IMR-90 (cell line): ENCODE data around the gene KRTAP10-7. TPM values are rescaled to one million over a fixed set of nuclear protein-coding genes. Genes with fewer than 3 reads are reported as not detected.

Experiments
- ATAC-seq: fragments of 200-7000 bp; cut with Tn5 transposase; 2 replicates; pipeline ENCODE4 v1.9.1; 2020; ENCODE audit warnings: low read depth, mild to moderate bottlenecking, moderate library complexity
- BruUV-seq: library from RNA; stranded (reverse); fragments of 400-500 nt; replicated peaks from 2 replicates; lab custom pipeline; 2021; lab: Mats Ljungman, UMichigan
- CTCF ChIA-PET: fragments of 300-600 bp; formaldehyde crosslinking; extraction: SDS; loops from one replicate; lab custom pipeline; 2021; ENCODE audit warnings: antibody characterized with exemption; lab: Yijun Ruan, JAX
- POLR2A ChIA-PET: fragments of 300-600 bp; sonication (Branson Sonifier 250); formaldehyde crosslinking; loops from one replicate; lab custom pipeline; 2022; ENCODE audit warnings: antibody characterized with exemption; ENCODE audit not compliant: unreplicated experiment; lab: Charles Lee
- DNase-seq: peaks from one replicate; pipeline ENCODE4 v3.0.0; 2013
- H2AFZ ChIP-seq: replicated peaks from 2 replicates; pipeline ENCODE3; 2013; ENCODE audit warnings: low read length, mild to moderate bottlenecking; ENCODE audit not compliant: poor library complexity
- H2AK5ac ChIP-seq: 2 replicates; pipeline ENCODE4 v1.6.1; 2013; ENCODE audit warnings: low read depth, low read length, inconsistent platforms
- H2AK9ac ChIP-seq: replicated peaks from 2 replicates; pipeline ENCODE3; 2013; ENCODE audit warnings: mild to moderate bottlenecking, low read depth, low read length, moderate library complexity; ENCODE audit not compliant: poor library complexity
- H2BK120ac ChIP-seq: 2 replicates; pipeline ENCODE4 v1.6.1; 2013; ENCODE audit warnings: low read depth, low read length, inconsistent platforms
- H2BK15ac ChIP-seq: 3 replicates; pipeline ENCODE4 v1.6.1; 2013; ENCODE audit warnings: low read depth, low read length, inconsistent platforms
- H2BK20ac ChIP-seq: 2 replicates; pipeline ENCODE4 v1.6.1; 2013; ENCODE audit warnings: low read depth, mild to moderate bottlenecking, inconsistent platforms, low read length, moderate library complexity
- H2BK5ac ChIP-seq: 2 replicates; pipeline ENCODE4 v1.6.1; 2013; ENCODE audit warnings: mild to moderate bottlenecking, low read depth, low read length, inconsistent platforms; ENCODE audit not compliant: poor library complexity, severe bottlenecking
- H3K14ac ChIP-seq: replicated peaks from 2 replicates; pipeline ENCODE4 v1.6.1; 2013; ENCODE audit warnings: low read depth, low read length, inconsistent platforms
- H3K18ac ChIP-seq: 2 replicates; pipeline ENCODE4 v1.6.1; 2013; ENCODE audit warnings: low read depth, low read length, control low read depth
- H3K23ac ChIP-seq: 2 replicates; pipeline ENCODE4 v1.6.1; 2013; ENCODE audit warnings: low read depth, low read length, inconsistent platforms
- H3K27ac ChIP-seq: 2 replicates; pipeline ENCODE4 v1.5.1; 2013; ENCODE audit warnings: mild to moderate bottlenecking, control low read depth, low read length; ENCODE audit not compliant: insufficient read depth
- H3K27me3 ChIP-seq: 2 replicates; pipeline ENCODE4 v1.6.1; 2013; ENCODE audit warnings: low read length; ENCODE audit not compliant: control insufficient read depth, insufficient read depth
- H3K36me3 ChIP-seq: 2 replicates; pipeline ENCODE4 v1.6.1; 2013; ENCODE audit warnings: low read length, mixed read lengths; ENCODE audit not compliant: control insufficient read depth, insufficient read depth
- H3K4ac ChIP-seq: 2 replicates; pipeline ENCODE4 v1.6.1; 2013; ENCODE audit warnings: low read depth, low read length, inconsistent platforms
- H3K4me1 ChIP-seq: 2 replicates; pipeline ENCODE4 v1.6.1; 2013; ENCODE audit warnings: low read length, mixed read lengths; ENCODE audit not compliant: control insufficient read depth, insufficient read depth
- H3K4me2 ChIP-seq: 2 replicates; pipeline ENCODE4 v1.6.1; 2013; ENCODE audit warnings: low read depth, mild to moderate bottlenecking, control low read depth, low read length, moderate library complexity
- H3K4me3 ChIP-seq: 2 replicates; pipeline ENCODE4 v1.5.1; 2013; ENCODE audit warnings: low read depth, mild to moderate bottlenecking, control low read depth, low read length, moderate library complexity; ENCODE audit not compliant: insufficient read depth
- H3K56ac ChIP-seq: 2 replicates; pipeline ENCODE4 v1.6.1; 2013; ENCODE audit warnings: low read length, inconsistent platforms; ENCODE audit not compliant: insufficient read depth; ENCODE audit errors: extremely low read depth
- H3K79me1 ChIP-seq, 2 experiments: 2 replicates each; pipeline ENCODE4 v1.6.1; 2013; ENCODE audit warnings: low read length in 2 of 2, inconsistent platforms in 1 of 2, low read depth in 1 of 2
- H3K9ac ChIP-seq: 2 replicates; pipeline ENCODE4 v1.6.1; 2013; ENCODE audit warnings: low read depth, low read length, control low read depth
- H3K9me1 ChIP-seq: 2 replicates; pipeline ENCODE4 v1.6.1; 2013; ENCODE audit warnings: low read length, inconsistent platforms; ENCODE audit not compliant: insufficient read depth
- H3K9me3 ChIP-seq: 2 replicates; pipeline ENCODE4 v1.6.1; 2013; ENCODE audit warnings: low read length; ENCODE audit not compliant: control insufficient read depth, insufficient read depth
- H4K20me1 ChIP-seq: 2 replicates; pipeline ENCODE4 v1.6.1; 2013; ENCODE audit warnings: low read length, inconsistent platforms; ENCODE audit not compliant: insufficient read depth
- H4K5ac ChIP-seq: 2 replicates; pipeline ENCODE4 v1.6.1; 2013; ENCODE audit warnings: mild to moderate bottlenecking, low read depth, low read length, control low read depth
- H4K8ac ChIP-seq, 2 experiments: 2 replicates each; pipeline ENCODE4 v1.6.1; 2013; ENCODE audit warnings: low read depth in 2 of 2, low read length in 2 of 2, control low read depth in 1 of 2, inconsistent platforms in 1 of 2
- H4K91ac ChIP-seq: 2 replicates; pipeline ENCODE4 v1.6.1; 2013; ENCODE audit warnings: low read depth, low read length, inconsistent platforms; ENCODE audit not compliant: insufficient read depth
- BHLHE40 ChIP-seq: fragments of 150-350 bp; IDR thresholded peaks from 2 replicates; pipeline ENCODE4 v1.6.1; 2016; ENCODE audit warnings: mild to moderate bottlenecking, low read depth, low read length
- CHD1 ChIP-seq: IDR thresholded peaks from 2 replicates; pipeline ENCODE4 v1.6.1; 2012; ENCODE audit warnings: low read depth, low read length, improper control_type of control experiment
- CTCF ChIP-seq: conservative IDR thresholded peaks from 2 replicates; pipeline ENCODE4 v1.5.1; 2012; ENCODE audit warnings: mild to moderate bottlenecking, low read depth, low read length, improper control_type of control experiment
- ELK1 ChIP-seq: fragments of 150-350 bp; IDR thresholded peaks from 2 replicates; pipeline ENCODE4 v1.6.1; 2016; ENCODE audit warnings: low read depth, mild to moderate bottlenecking, low read length, moderate library complexity, borderline replicate concordance
- MAFK ChIP-seq: IDR thresholded peaks from 2 replicates; pipeline ENCODE4 v1.6.1; 2012; ENCODE audit warnings: low read depth, low read length, improper control_type of control experiment
- NFE2L2 ChIP-seq: fragments of 150-350 bp; IDR thresholded peaks from 2 replicates; pipeline ENCODE4 v1.6.1; 2016; ENCODE audit warnings: low read depth, mild to moderate bottlenecking, low read length
- RAD21 ChIP-seq: IDR thresholded peaks from 2 replicates; pipeline ENCODE4 v1.6.1; 2012; ENCODE audit warnings: low read length, improper control_type of control experiment
- SMC3 ChIP-seq: fragments of 150-350 bp; IDR thresholded peaks from 2 replicates; pipeline ENCODE4 v1.6.1; 2016; ENCODE audit warnings: low read depth, mild to moderate bottlenecking, antibody characterized with exemption, low read length, moderate library complexity
- WGBS, 2 experiments: methylation state at CpG; one replicate each; pipeline versions ENCODE4 v1.1.5 to v1.1.7; 2013; ENCODE audit warnings: missing lambda C conversion rate in 2 of 2; ENCODE audit not compliant: insufficient read length in 1 of 2; ENCODE audit errors: extremely low coverage in 2 of 2; 5-methylcytosine and 5-hydroxymethylcytosine counted together
- dilution Hi-C: fragments of 300-500 bp; cut with HindIII; formaldehyde crosslinking; loops from one replicate; pipeline ENCODE4 v1.14.3; 2018; ENCODE audit warnings: low sequenced_read_pairs; ENCODE audit not compliant: unreplicated experiment
- in situ Hi-C: fragments of 300-500 bp; cut with MboI; formaldehyde crosslinking; loops from 3 replicates; pipeline ENCODE4 v1.14.3; 2019; ENCODE audit warnings: low sequenced_read_pairs, inconsistent platforms, mixed read lengths
- intact Hi-C: fragments of 100-400 bp; cut with micrococcal nuclease; formaldehyde crosslinking; loops from 2 replicates; pipeline ENCODE4 v1.10.0; 2022
- polyA plus RNA-seq, 3 experiments: library from polyadenylated mRNA; depleted of rRNA; stranded (reverse); fragments of >200 nt; gene quantifications; 2 replicates each; pipeline ENCODE4 v1.2.3, GENCODE V29; 2012; ENCODE audit warnings: low replicate concordance in 1 of 3
- total RNA-seq: library from RNA; depleted of rRNA; stranded (reverse); fragments of >200 nt; gene quantifications from 2 replicates; pipeline ENCODE4 v1.2.3, GENCODE V29; 2012

Gene KRTAP10-7
- total and polyA plus RNA-seq, 2 of the 4 experiments (the other 2 are of a cell fraction): not detected

DNA sequence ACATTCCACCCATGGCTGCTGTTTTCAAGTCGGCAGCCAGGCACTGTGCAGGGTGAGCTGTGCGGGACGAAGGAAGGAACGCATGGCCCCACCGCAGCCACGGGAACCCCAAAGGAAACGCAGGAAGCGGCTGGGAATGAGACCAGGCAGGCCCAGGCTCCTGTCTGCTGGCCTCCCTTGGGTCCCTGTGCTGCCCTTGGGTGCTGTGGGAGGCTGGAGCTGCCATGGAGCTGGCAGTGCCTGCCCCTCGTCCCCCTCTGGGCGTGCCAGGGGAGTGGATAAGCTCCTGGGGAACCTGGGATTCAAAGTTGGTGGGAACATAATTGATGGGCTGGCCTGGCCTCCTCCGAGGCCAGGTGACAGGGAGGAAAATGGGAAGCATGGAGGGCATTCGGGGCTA, 32.1 kb upstream of the KRTAP10-7 start:
- Histone ChIP-seq H3K4me1 (no peaks in the 10 kb centered on the region), H2BK15ac (no peak overlapping the region), H3K36me3 (no peaks in the 10 kb centered on the region), H3K14ac (no peak overlapping the region), H2BK5ac (no peak overlapping the region), H4K20me1 (no peaks in the 10 kb centered on the region), H4K5ac (no peak overlapping the region), H4K91ac (no peak overlapping the region), H3K23ac (no peak overlapping the region), H3K56ac (no peak overlapping the region), H3K79me1 (no peaks in the 10 kb centered on the region), H2AK5ac (no peak overlapping the region), H3K27me3 (peaks cover 2% of the 10 kb centered on the region; the same call in 1 of the 2 replicates), H3K4me2 (no peak overlapping the region), H2BK120ac (no peak overlapping the region), H3K9me1 (no peaks in the 10 kb centered on the region), H3K27ac (no peak overlapping the region), H2AFZ (no peak overlapping the region), H4K8ac (no peak overlapping the region), H2AK9ac (no peak overlapping the region), H3K4ac (no peak overlapping the region), H3K18ac (no peak overlapping the region), H2BK20ac (no peak overlapping the region), H3K4me3 (no peak overlapping the region), H3K9ac (no peak overlapping the region), H3K9me3 (peaks cover 4% of the 10 kb centered on the region)
- dilution Hi-C loops: no loop called here
- intact Hi-C loops: no loop called here
- ChIA-PET CTCF (interaction anchor here (0.6 kb wide), 1 partner anchor 31 kb away, joined by 3 read pairs; no protein-coding TSS in a partner anchor), POLR2A (no interaction called here)
- no TSS peak for BruUV-seq
- TF ChIP-seq ELK1: no peak
- no peak for TF ChIP-seq CTCF
- no peak for TF ChIP-seq RAD21
- no peak for TF ChIP-seq BHLHE40
- no peak for TF ChIP-seq CHD1
- no peak for TF ChIP-seq SMC3
- no peak for TF ChIP-seq MAFK
- TF ChIP-seq NFE2L2: no peak
- in situ Hi-C loops: no loop called here
- 38% methylated on average over 3 of the region's 12 CpGs; no CpG with 5 or more reads in 1 of the 2 experiments for WGBS, 2 experiments
- DNase-seq (no peak), ATAC-seq (no peak)
